ENCODE measurements around the gene SOX6.

SOX6 gene

GRCh38 chr11:16301462-16301861 is 54.9 kb downstream of the SOX6 start:
- no peak overlapping the region for H3K4me3 ChIP-seq (ENCODE audit: low read depth, low read length)
- no peaks in the 10 kb centered on the region for H3K36me3 ChIP-seq (replicated peaks)
- TF ChIP-seq CTCF (IDR thresholded peaks at IDR 0.05; ENCODE audit: low read depth, low read length, missing control alignments): no peak
- H3K27ac ChIP-seq: no peak overlapping the region
- in situ Hi-C loops (cut with HindIII; ENCODE audit: low pct_ligation_motif_present, low sequenced_read_pairs): no loop called here
- DNase-seq: no peak
- no peaks in the 10 kb centered on the region for H3K27me3 ChIP-seq (replicated peaks)

- Histone ChIP-seq H3K4me3 (ENCODE audit: low read depth, low read length) (no peak overlapping the region), H3K27me3 (replicated peaks) (no peaks in the 10 kb centered on the region), H3K36me3 (replicated peaks) (no peaks in the 10 kb centered on the region), H3K27ac (no peak overlapping the region)
- no peak for DNase-seq
- in situ Hi-C loops (cut with HindIII; ENCODE audit: low pct_ligation_motif_present, low sequenced_read_pairs): no loop called here
- TF ChIP-seq CTCF (IDR thresholded peaks at IDR 0.05; ENCODE audit: low read depth, low read length, missing control alignments): no peak
Observed at GRCh38 chr11:16299884-16300782, 56.2 kb downstream of the SOX6 start.

GRCh38 chr11:16299390-16299789 is 57.0 kb downstream of the SOX6 start:
- Histone ChIP-seq H3K4me3 (ENCODE audit: low read depth, low read length) (no peak overlapping the region), H3K27me3 (replicated peaks) (no peaks in the 10 kb centered on the region), H3K36me3 (replicated peaks) (no peaks in the 10 kb centered on the region), H3K27ac (no peak overlapping the region)
- in situ Hi-C loops (cut with HindIII; ENCODE audit: low pct_ligation_motif_present, low sequenced_read_pairs): no loop called here
- no peak for DNase-seq
- TF ChIP-seq CTCF (IDR thresholded peaks at IDR 0.05; ENCODE audit: low read depth, low read length, missing control alignments): no peak

- Histone ChIP-seq H3K27me3 (replicated peaks) (no peaks in the 10 kb centered on the region), H3K36me3 (replicated peaks) (no peaks in the 10 kb centered on the region), H3K27ac (no peak overlapping the region), H3K4me3 (ENCODE audit: low read depth, low read length) (no peak overlapping the region)
- no peak for DNase-seq
- in situ Hi-C loops (cut with HindIII; ENCODE audit: low pct_ligation_motif_present, low sequenced_read_pairs): no loop called here
- no peak for TF ChIP-seq CTCF (IDR thresholded peaks at IDR 0.05; ENCODE audit: low read depth, low read length, missing control alignments)
Observed at GRCh38 chr11:16297332-16297731, 59.0 kb downstream of the SOX6 start.

- in situ Hi-C loops (cut with HindIII; ENCODE audit: low pct_ligation_motif_present, low sequenced_read_pairs): no loop called here
- no peak for TF ChIP-seq CTCF (IDR thresholded peaks at IDR 0.05; ENCODE audit: low read depth, low read length, missing control alignments)
- no peak for DNase-seq
- Histone ChIP-seq H3K27me3 (replicated peaks) (no peaks in the 10 kb centered on the region), H3K36me3 (replicated peaks) (no peaks in the 10 kb centered on the region), H3K27ac (no peak overlapping the region), H3K4me3 (ENCODE audit: low read depth, low read length) (no peak overlapping the region)
Observed at GRCh38 chr11:16296273-16296672, 60.1 kb downstream of the SOX6 start.

GRCh38 chr11:16295592-16295991 is 60.8 kb downstream of the SOX6 start:
- Histone ChIP-seq H3K36me3 (replicated peaks) (no peaks in the 10 kb centered on the region), H3K4me3 (ENCODE audit: low read depth, low read length) (no peak overlapping the region), H3K27me3 (replicated peaks) (no peaks in the 10 kb centered on the region), H3K27ac (no peak overlapping the region)
- TF ChIP-seq CTCF (IDR thresholded peaks at IDR 0.05; ENCODE audit: low read depth, low read length, missing control alignments): no peak
- no peak for DNase-seq
- in situ Hi-C loops (cut with HindIII; ENCODE audit: low pct_ligation_motif_present, low sequenced_read_pairs): no loop called here

Measured in brain microvascular endothelial cell (primary cell).